Smooth muscle cell of trachea (primary cell): ENCODE measurements around the gene TMEM38B. TPM values are rescaled to one million over a fixed set of nuclear protein-coding genes. Genes with fewer than 3 reads are reported as not detected.

Experiments used
- total RNA-seq: library from RNA; depleted of rRNA; stranded (reverse); fragments of >200 nt; gene quantifications from 2 replicates; pipeline ENCODE4 v1.2.1, GENCODE V29; 2014

The TMEM38B gene, protein sequence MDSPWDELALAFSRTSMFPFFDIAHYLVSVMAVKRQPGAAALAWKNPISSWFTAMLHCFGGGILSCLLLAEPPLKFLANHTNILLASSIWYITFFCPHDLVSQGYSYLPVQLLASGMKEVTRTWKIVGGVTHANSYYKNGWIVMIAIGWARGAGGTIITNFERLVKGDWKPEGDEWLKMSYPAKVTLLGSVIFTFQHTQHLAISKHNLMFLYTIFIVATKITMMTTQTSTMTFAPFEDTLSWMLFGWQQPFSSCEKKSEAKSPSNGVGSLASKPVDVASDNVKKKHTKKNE
- 21.2 and 24.3 TPM in 2 replicates for total RNA-seq

DNA sequence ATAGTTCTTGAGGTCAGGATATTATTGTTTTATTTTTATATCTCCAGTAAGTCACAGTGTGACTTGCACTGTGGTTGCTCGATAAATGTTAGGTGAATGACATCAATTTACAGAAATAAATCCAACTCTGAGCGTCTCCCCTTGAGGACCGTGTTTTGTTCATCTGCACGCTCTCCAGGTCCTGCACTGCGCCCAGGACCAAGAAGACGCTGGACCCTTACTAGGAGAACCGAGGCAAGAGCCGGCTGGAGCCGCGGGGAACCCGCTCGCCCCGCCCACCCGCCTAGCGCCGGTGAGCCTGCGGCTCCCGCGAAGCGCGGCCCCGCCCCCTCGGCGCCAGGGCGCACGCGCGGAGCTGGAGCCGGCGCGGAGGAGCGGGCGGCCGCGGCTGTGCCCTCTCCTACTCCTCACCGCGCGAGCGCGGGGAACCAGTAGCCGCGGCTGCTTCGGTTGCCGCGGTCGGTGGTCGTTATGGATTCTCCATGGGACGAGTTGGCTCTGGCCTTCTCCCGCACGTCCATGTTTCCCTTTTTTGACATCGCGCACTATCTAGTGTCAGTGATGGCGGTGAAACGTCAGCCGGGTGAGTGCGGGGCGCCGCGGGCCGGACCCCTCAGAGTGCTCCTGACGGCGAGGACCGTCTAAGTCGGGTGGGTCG lies at the start of gene TMEM38B:
TMEM38B (plus strand) TSS at position 352 of the 658 bp plus-strand sequence; CDS start at position 472, 120 bp downstream.

DNA sequence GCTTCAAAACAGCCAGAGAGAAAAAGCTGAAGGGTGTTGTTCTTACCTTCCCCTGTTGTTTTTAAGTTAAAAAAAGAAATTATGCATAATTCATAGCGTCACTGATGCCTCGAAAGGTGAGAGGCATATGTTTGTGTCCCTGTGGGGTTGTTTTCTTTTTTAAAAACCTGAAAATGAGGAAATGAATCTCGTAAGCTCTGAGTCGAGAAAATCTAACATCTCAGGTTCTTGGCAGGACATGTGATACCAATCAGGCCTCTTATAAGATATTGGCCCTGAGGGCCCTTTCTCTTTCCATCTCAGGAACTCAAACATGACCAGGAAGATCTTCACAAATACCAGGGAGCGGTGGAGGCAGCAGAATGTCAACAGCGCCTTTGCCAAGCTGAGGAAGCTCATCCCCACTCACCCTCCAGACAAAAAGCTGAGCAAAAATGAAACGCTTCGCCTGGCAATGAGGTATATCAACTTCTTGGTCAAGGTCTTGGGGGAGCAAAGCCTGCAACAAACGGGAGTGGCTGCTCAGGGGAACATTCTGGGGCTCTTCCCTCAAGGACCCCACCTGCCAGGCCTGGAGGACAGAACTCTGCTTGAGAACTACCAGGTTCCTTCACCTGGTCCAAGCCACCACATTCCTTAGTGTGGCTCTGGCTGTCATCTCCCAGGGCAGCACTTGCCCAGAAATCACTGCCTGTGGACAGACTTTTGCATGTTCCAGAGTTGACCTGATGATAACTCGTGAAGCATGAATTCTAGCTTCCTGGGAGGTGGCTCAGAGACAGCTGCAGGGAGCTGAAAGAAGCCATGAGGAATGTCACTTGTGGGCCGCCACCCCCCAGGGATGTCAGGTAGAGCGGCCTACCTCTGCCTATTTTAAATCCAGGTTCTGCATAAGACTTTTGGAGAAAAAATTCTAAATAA lies 31.9 kb upstream of the TMEM38B start, which contains the start of gene TAL2:
TAL2 (plus strand) TSS at position 274 of the 921 bp plus-strand sequence; CDS start at position 314, 40 bp downstream.

Other genes starting within 250 kb of the TMEM38B start
- 5.0 and 10.3 TPM in 2 replicates for gene FSD1L, start 246.5 kb upstream of the TMEM38B start, total RNA-seq
- 36.6 and 53.1 TPM in 2 replicates for gene FKTN, start 136.4 kb upstream of the TMEM38B start, total RNA-seq
- 0.29 TPM in 1 of 2 replicates, not detected in the other for gene TAL2, start 32.1 kb upstream of the TMEM38B start, total RNA-seq